HL-60 (cell line): Measurements from ENCODE around the gene PLPP3.

ENCODE experiments used
- DNase-seq, 2 experiments: peaks; one replicate each; pipeline ENCODE4 v3.0.0-alpha.2; 2010 to 2020; ENCODE audit warnings: low read depth in 1 of 2, low spot score in 1 of 2
- H3K27ac ChIP-seq: fragments of 250-450 bp; sonication (Bioruptor Pico); replicated peaks from 2 replicates; pipeline ENCODE4 v1.5.1; 2020; ENCODE audit warnings: mild to moderate bottlenecking, moderate library complexity
- H3K27me3 ChIP-seq: fragments of 250-450 bp; sonication (Bioruptor Pico); 2 replicates; pipeline ENCODE4 v1.5.1; 2021; ENCODE audit warnings: mild to moderate bottlenecking, moderate library complexity; ENCODE audit not compliant: insufficient read depth, poor library complexity, severe bottlenecking
- H3K4me3 ChIP-seq: replicated peaks from 2 replicates; pipeline ENCODE4 v1.5.1; 2011; ENCODE audit warnings: mild to moderate bottlenecking, control low read depth, low read length; ENCODE audit not compliant: insufficient read depth
- CTCF ChIP-seq: IDR thresholded peaks from one replicate; pipeline ENCODE4 v1.5.1; 2011; ENCODE audit warnings: low read length, control low read depth, inconsistent platforms; ENCODE audit not compliant: insufficient read depth
- GABPA ChIP-seq: IDR thresholded peaks from 2 replicates; pipeline ENCODE4 v1.6.1; 2012; ENCODE audit warnings: low read depth
- POLR2AphosphoS5 ChIP-seq: IDR thresholded peaks from 2 replicates; pipeline ENCODE4 v1.6.1; 2012; ENCODE audit warnings: low read depth
- REST ChIP-seq: IDR thresholded peaks from 2 replicates; pipeline ENCODE4 v1.6.1; 2012; ENCODE audit warnings: low read depth; ENCODE audit not compliant: insufficient replicate concordance
- SPI1 ChIP-seq: IDR thresholded peaks from 2 replicates; pipeline ENCODE4 v1.6.1; 2012; ENCODE audit warnings: low read depth, mild to moderate bottlenecking, borderline replicate concordance

The PLPP3 gene

GRCh38 chr1:56545711-56546110, 33.7 kb downstream of the PLPP3 start:
- Histone ChIP-seq H3K27me3 (peaks cover 6% of the 10 kb centered on the region), H3K4me3 (no peak overlapping the region), H3K27ac (no peak overlapping the region)
- DNase-seq = no peak
- TF ChIP-seq GABPA (no peak), SPI1 (no peak), REST (no peak), POLR2AphosphoS5 (no peak), CTCF (no peak)

- no peak overlapping the region for H3K27ac ChIP-seq
These were observed 35.4 kb downstream of the PLPP3 start for GRCh38 chr1:56543783-56544612.

More at GRCh38 chr1:56543783-56544612, 35.4 kb downstream of the PLPP3 start:
- Histone ChIP-seq H3K4me3 (no peak overlapping the region), H3K27me3 (peaks cover 6% of the 10 kb centered on the region)
- no peak for TF ChIP-seq CTCF
- TF ChIP-seq REST = no peak
- no peak for TF ChIP-seq SPI1
- no peak for TF ChIP-seq POLR2AphosphoS5
- no peak for TF ChIP-seq GABPA
- DNase-seq = no peak
